Lower leg skin (tissue), 3 donors: ENCODE measurements around the gene COL8A1.

Experiments used
- CTCF ChIP-seq, 3 donors: fragments of 450-650 bp; IDR thresholded peaks; one replicate each; pipeline ENCODE4 v1.5.1; 2016; ENCODE audit warnings: antibody characterized with exemption in 3 of 3, mild to moderate bottlenecking in 3 of 3, moderate library complexity in 2 of 3
- POLR2A ChIP-seq, 2 donors: fragments of 450-650 bp; IDR thresholded peaks; one replicate each; pipeline ENCODE4 v1.6.1; 2016 to 2017; ENCODE audit warnings: antibody characterized with exemption in 2 of 2, mild to moderate bottlenecking in 1 of 2, moderate library complexity in 1 of 2

GRCh38 chr3:99625643-99626416 lies 12.6 kb upstream of the COL8A1 start:
- TF ChIP-seq CTCF (IDR thresholded peaks at IDR 0.05) (no peak), POLR2A (IDR thresholded peaks at IDR 0.05) (no peak)
